Pancreas (tissue), 10 donors: Measurements from ENCODE around the gene FGD5. TPM values are rescaled to one million over a fixed set of nuclear protein-coding genes. Genes with fewer than 3 reads are reported as not detected.
A peak's percentile ranks its signal among the peaks of the same experiment; 100 is the strongest.

Experiments used
- ATAC-seq, 4 donors: fragments of 200-7000 bp; cut with Tn5 transposase; one replicate each; pipeline versions ENCODE4 v1.8.0 to v1.9.1; 2020; ENCODE audit warnings: mild to moderate bottlenecking in 4 of 4, moderate library complexity in 4 of 4
- DNase-seq, 6 donors: peaks; one replicate each; pipeline ENCODE4 v3.0.0-alpha.2; 2020
- FAIRE-seq: peaks from 2 replicates; lab custom pipeline; 2012; peaks lifted over from hg19 to GRCh38; lab: Jason Lieb, UNC
- H3K27ac ChIP-seq, 4 donors: fragments of 200-600 bp; sonication (generic); 1 replicate in 3 of 4; 2 replicates in 1 of 4; pipeline versions ENCODE4 v1.5.0 to v1.8.0; 2020
- H3K27me3 ChIP-seq, 4 donors: fragments of 200-600 bp; one replicate each; pipeline ENCODE4 v1.8.0; 2021
- H3K36me3 ChIP-seq, 3 donors: fragments of 200-600 bp; sonication (generic) in 1 of 3; one replicate each; pipeline versions ENCODE4 v1.5.0 to v1.8.0; 2020 to 2021
- H3K4me1 ChIP-seq, 3 donors: fragments of 200-600 bp; one replicate each; pipeline ENCODE4 v1.8.0; 2021
- H3K4me3 ChIP-seq, 4 donors: fragments of 200-600 bp; sonication (generic) in 2 of 4; one replicate each; pipeline versions ENCODE4 v1.5.0 to v1.8.0; 2020 to 2021
- H3K9me3 ChIP-seq, 4 donors: fragments of 200-600 bp; one replicate each; pipeline ENCODE4 v1.8.0; 2021
- WGBS, 2 donors: extraction: QIAGEN DNeasy Blood & Tissue Kit; methylation state at CpG; one replicate each; pipeline ENCODE4 v1.1.7; 2013; 5-methylcytosine and 5-hydroxymethylcytosine counted together
- intact Hi-C, 3 donors: fragments of 100-400 bp; cut with DNase I; formaldehyde crosslinking; loops; one replicate each; pipeline versions ENCODE4 v1.11.1 to v1.14.2; 2022
- polyA plus RNA-seq, 2 donors: library from polyadenylated mRNA; stranded (reverse); fragments of 200-250 nt; gene quantifications; one replicate each; pipeline ENCODE4 v1.2.3, GENCODE V29; 2013
- total RNA-seq, 6 donors: library from RNA; stranded (reverse); fragmentation: NEBNext Ultra II Directional in 4 of 6; extraction: Animal tissue kit (Norgen Biotek cat#: 25700) in 4 of 6; gene quantifications; one replicate each; pipeline versions ENCODE4 v1.2.1 to v1.2.4, GENCODE V29; 2021 to 2023
- TF ChIP-seq, protein P1 (sequence below), 4 donors: fragments of 200-600 bp; sonication (generic) in 3 of 4; IDR thresholded peaks; one replicate each; pipeline versions ENCODE4 v1.5.0 to v1.8.0; 2021; ENCODE audit warnings: antibody characterized with exemption in 4 of 4
- donor health status: healthy with polysubstance abuse.
- donor health status: DM: no; HTN: no; CAD: no; lungs with moderate emphysema.
- donor health status: DM: no; HTN: no; CAD: no.
- donor health status: control.
- donor health status: control.
- donor health status: Bipolar disorder and iron deficiency.
- donor health status: DM: yes; HTN: yes; CAD: no.
- donor health status: DM: no; HTN: no; CAD: no.
- donor health status: DM: no; HTN: no; CAD: no.
- donor health status: DM: yes; HTN: yes; CAD: no.

Gene FGD5
- total and polyA plus RNA-seq, 8 donors: 2.2 to 7.1 (median 3.3) TPM

DNA sequence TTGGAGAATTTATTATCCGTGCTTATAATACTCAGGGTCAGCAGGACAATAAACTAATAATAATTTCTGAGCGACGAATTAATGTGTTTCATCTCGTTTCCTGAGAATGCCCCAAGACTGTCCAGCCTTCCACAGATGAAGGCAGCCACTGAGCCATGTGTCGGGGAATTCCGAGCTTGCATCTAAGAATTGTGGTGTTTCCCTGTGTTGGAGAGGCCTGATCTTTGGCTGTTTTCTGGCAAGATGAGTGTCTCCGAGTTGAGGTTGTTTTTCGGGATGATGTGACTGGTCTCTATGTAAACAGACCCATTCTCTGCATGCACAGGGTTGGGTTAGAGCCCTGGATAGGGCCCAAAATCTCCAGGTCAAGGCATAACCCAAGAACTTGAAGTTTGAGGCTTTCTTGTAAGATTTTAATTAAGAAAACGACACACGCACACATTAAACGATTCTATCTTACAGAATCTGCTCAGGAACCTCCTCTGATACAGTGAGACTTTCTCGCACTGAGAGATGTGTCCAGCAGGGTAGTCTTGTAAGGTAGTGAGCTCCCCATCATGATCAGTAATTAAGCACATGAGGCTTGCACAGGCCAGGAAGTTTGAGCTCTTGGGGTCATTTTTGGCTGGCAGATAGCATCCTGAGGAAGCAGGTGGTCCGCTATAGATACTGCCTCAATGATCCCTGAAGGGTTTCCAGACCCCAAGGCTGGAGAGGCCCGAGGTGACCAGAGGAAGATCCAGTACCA lies 14.4 kb downstream of the FGD5 start:
- no peaks in the 10 kb centered on the region for H3K36me3 ChIP-seq
- FAIRE-seq (no peak), DNase-seq (no peak), ATAC-seq (no peak)
- H3K4me1 ChIP-seq: no peaks in the 10 kb centered on the region
- intact Hi-C loops: no loop called here
- no peaks in the 10 kb centered on the region for H3K27me3 ChIP-seq
- TF ChIP-seq, protein P1, sequence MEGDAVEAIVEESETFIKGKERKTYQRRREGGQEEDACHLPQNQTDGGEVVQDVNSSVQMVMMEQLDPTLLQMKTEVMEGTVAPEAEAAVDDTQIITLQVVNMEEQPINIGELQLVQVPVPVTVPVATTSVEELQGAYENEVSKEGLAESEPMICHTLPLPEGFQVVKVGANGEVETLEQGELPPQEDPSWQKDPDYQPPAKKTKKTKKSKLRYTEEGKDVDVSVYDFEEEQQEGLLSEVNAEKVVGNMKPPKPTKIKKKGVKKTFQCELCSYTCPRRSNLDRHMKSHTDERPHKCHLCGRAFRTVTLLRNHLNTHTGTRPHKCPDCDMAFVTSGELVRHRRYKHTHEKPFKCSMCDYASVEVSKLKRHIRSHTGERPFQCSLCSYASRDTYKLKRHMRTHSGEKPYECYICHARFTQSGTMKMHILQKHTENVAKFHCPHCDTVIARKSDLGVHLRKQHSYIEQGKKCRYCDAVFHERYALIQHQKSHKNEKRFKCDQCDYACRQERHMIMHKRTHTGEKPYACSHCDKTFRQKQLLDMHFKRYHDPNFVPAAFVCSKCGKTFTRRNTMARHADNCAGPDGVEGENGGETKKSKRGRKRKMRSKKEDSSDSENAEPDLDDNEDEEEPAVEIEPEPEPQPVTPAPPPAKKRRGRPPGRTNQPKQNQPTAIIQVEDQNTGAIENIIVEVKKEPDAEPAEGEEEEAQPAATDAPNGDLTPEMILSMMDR (IDR thresholded peaks at IDR 0.05): no peak
- WGBS, 2 donors: 70 to 77% methylated on average over 14 of the region's 14 CpGs
- no peak overlapping the region for H3K4me3 ChIP-seq
- no peak overlapping the region for H3K27ac ChIP-seq
- no peaks in the 10 kb centered on the region for H3K9me3 ChIP-seq

- no peaks in the 10 kb centered on the region for H3K36me3 ChIP-seq
- FAIRE-seq (no peak), ATAC-seq (no peak), DNase-seq (no peak)
- H3K4me1 ChIP-seq: no peaks in the 10 kb centered on the region
- TF ChIP-seq, protein P1 (IDR thresholded peaks at IDR 0.05): no peak
- no peak overlapping the region for H3K27ac ChIP-seq
- intact Hi-C loops: no loop called here
- H3K27me3 ChIP-seq: no peaks in the 10 kb centered on the region
- 67 to 76% methylated on average over 3 of the region's 3 CpGs for WGBS, 2 donors
- no peak overlapping the region for H3K4me3 ChIP-seq
- no peaks in the 10 kb centered on the region for H3K9me3 ChIP-seq
Observed at GRCh38 chr3:14834121-14834520, 15.4 kb downstream of the FGD5 start.

GRCh38 chr3:14834807-14835466 lies 16.2 kb downstream of the FGD5 start:
- WGBS, 2 donors: 84 to 89% methylated on average over 15 of the region's 15 CpGs
- H3K4me1 ChIP-seq: no peaks in the 10 kb centered on the region
- no peak for ATAC-seq
- FAIRE-seq: no peak
- no peak overlapping the region for H3K27ac ChIP-seq
- intact Hi-C loops: no loop called here
- no peaks in the 10 kb centered on the region for H3K27me3 ChIP-seq
- H3K9me3 ChIP-seq: no peaks in the 10 kb centered on the region
- no peak for DNase-seq
- TF ChIP-seq, protein P1 (IDR thresholded peaks at IDR 0.05): no peak
- H3K4me3 ChIP-seq: no peak overlapping the region
- no peaks in the 10 kb centered on the region for H3K36me3 ChIP-seq

DNA sequence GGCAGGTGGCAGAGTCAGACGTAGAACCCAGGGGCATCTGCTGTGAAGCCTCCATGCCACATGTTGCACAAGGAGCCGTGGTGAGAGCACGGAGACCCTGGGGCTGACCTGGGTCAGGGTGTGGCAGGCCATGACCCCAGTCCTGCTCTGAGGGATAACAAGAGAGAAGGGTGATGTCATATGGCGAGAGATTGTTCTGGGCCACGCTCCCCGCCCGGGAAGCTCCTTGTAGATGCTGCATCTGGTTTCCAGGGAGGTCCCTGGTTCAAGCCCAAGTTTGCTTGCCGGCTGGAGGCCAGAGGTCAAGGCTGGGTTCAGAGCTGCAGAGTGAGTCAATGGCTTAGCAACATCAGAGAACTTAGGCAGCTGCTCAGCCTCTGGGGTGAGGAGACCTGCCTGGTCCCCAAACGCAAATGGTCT lies 17.3 kb downstream of the FGD5 start:
- Histone ChIP-seq H3K4me1 (no peaks in the 10 kb centered on the region), H3K4me3 (no peak overlapping the region), H3K9me3 (no peaks in the 10 kb centered on the region), H3K36me3 (no peaks in the 10 kb centered on the region), H3K27me3 (no peaks in the 10 kb centered on the region), H3K27ac (no peak overlapping the region)
- FAIRE-seq (no peak), ATAC-seq (peak in 3 of 4 donors; percentile 36 to 45 (median 39)), DNase-seq (peak in 2 of 6 donors; percentile 7 to 27)
- WGBS, 2 donors: 57 to 65% methylated on average over 9 of the region's 9 CpGs
- TF ChIP-seq, protein P1 (IDR thresholded peaks at IDR 0.05): no peak
- intact Hi-C loops: no loop called here
